GM21367 (cell line): Measurements from ENCODE around the gene HADH.
"Not testable (repeated sequence)": the region's sequence is repeated elsewhere in the genome, so short reads cannot be mapped to it uniquely, and the experiment has no call there.

ENCODE experiments used
- ATAC-seq: cut with Tn5 transposase; IDR thresholded peaks from one replicate; pipeline ENCODE4 v1.9.1; 2021; ENCODE audit not compliant: unreplicated experiment

The HADH gene

DNA sequence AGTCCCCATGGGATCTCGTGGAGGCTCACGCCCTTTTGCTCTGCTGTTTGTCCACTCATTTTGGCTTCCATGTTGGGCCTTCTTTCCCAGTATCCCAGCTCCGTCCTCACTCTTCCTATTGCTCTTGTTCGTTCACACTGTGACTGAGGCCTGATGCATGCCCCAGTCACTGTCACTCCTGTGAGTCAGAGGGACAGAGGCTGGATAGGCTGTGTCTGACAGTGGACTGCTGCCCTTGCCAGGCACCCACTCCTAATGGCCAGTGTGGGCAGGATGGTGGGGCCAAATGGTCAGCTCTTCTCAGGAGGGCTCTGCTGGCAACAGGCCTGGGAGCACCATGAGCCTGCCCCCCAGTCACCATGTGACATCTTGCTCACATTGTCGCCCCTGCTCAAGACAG is 40.0 kb downstream of the HADH start:
- no peak for ATAC-seq

DNA sequence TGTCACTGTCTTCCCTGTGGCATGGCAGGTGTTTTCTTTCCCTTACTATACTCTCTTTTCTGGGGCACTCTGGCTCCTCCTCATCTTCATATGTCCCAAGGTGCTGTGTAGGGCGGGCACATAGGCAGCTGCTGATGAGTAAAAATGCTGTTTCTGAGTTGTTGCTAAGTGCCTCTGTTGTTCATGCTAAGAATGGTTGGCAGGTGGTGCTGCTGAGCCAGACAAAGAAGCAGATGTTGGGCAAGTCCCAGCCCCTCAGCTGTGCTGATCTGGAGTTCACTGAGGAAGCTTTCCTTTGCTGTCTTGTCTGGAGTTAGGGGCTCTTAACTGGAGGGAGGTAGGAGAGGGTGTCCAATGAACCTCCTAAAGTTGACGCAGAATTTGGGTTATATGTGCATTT is 40.6 kb downstream of the HADH start:
- peak; percentile 87 for ATAC-seq

DNA sequence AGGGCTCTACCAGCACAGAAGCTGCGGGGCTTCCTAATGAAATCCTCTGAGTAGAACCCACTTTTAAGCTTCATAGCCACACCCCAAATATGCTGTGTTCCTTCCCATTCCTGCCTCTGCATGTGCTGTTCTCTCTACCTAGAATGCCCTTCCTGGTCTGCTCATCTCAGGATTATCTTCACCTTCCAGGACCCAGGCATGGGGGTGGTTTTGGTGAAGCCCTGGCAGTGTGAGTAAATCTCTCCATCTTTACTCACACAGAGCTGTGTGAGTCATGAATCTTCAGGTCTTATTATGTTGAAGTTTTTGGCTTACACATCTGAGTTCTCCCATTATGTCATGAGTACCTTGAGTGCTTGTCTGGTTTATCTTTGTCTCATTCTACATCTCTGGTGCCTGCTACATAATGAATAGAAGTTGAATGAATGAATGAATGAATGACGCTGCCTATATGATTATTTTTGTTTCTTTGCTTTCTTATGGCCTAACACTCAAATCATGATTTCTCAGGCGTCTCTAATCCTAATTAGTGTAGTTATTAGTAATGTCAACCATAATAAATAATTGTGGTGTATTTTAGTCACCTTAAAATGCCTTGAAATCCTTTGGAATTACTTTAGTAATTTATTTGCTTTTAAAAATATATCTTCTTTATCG is 41.9 kb downstream of the HADH start:
- no peak for ATAC-seq

DNA sequence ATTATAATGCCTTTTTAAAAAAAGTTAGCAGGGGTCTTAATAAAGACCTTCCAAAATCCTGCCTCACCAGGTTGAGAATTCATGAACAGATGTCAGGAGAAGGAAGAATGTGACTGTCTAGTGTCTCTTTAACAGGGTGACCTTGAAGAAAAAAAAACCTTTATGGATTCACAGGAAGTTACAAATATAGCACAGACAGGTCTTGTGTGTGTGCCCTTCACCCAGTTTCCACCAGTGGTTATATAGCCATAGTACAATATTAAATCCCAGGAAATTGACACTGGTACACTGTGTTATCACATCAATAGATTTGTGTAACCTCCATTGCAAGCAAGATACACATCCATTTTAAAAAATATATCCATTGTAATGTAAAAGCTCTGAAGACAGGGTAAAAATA is 43.7 kb downstream of the HADH start:
- no peak for ATAC-seq

DNA sequence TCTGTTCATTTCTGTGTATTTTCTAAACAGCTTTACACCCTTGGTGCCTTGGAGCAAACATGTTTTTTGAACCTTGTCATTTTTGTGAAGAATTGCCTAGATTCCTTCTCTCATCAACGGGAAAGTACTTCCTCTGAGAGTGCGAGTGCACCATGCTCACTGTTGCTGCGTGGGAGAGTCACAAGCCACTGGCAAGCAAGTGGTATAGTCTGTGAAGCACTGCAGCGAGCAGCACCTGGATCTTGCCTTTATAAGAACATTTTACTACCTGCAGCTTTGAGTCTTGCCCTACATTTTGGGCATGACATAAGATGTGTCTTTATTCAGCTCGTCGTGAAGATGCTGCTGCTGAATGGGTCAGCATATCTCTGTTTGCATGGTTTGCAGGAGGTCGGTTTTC is 44.9 kb downstream of the HADH start:
- ATAC-seq: no peak

DNA sequence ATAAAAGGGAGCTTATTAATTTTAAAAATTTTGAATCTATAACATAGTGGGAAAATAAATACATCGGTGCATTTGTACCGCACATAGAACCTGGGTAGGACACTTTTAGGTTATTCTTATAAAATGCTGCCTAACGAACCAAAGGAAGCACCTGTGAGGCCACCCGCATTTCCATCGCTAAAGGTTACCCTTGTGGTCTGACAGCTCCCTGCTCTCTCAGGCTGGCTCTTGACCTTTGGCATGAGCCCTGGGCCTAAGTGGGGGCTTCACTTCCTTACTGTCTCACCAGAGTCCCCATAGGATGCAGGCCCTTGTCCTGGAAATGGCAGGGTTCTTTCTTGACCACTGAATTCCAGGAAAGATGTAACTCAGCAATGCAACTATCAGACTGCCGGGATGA is 46.0 kb downstream of the HADH start:
- ATAC-seq: no peak

DNA sequence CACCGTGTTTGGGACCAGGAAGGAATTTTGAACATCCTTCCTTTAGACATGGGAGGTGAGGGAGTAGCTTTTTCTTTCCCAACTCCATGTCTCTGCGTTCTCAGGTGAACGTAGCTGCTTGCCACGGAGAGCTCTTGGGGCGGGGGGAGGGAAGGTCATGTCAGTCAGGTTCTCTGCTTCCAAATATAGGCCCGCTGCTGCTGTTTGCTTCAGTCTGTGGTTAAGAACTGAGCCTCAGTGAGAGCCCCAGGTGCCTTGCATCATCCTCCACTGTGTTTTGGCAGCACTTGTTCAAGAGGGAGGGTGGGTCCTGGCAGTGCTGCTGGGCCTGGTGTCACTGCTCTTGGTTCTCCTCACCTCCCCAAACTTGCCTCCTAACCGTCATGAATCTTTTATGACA is 46.5 kb downstream of the HADH start:
- peak; percentile 96 for ATAC-seq

DNA sequence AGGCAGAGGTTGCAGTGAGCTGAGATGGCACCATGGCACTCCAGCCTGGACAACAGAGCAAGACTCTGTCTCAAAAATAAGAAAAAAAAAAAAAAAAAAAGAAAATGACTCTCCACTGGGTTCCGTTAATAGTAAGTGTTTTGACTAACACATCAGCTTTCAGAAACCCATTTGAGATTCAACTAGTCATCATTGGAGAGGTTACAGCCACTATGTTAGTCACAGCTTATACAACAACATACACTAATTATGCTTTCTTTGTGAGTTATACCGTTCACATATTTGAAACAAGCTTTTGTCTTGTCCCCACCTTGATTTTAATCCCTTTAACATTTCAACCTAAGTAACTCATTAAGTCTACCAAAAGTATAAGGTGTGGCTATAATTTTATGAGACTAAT is 48.2 kb downstream of the HADH start:
- ATAC-seq: no peak

DNA sequence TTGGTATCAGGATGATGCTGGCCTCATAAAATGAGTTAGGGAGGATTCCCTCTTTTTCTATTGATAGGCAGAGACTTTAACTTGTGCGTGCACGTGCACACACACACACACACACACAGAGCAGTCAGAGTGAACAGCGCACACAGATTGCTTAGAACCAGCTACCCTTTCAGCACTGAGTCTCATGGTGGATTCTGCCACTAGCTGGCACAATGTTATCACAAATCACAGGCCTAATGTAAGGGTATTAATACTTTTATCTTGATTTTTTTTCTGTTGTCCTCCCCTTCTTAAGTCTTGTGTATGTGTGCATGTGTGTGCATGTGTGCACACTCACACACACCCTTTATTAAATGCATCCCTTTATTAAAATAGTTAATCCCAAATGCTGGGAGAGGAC is 53.2 kb downstream of the HADH start:
- no peak for ATAC-seq

DNA sequence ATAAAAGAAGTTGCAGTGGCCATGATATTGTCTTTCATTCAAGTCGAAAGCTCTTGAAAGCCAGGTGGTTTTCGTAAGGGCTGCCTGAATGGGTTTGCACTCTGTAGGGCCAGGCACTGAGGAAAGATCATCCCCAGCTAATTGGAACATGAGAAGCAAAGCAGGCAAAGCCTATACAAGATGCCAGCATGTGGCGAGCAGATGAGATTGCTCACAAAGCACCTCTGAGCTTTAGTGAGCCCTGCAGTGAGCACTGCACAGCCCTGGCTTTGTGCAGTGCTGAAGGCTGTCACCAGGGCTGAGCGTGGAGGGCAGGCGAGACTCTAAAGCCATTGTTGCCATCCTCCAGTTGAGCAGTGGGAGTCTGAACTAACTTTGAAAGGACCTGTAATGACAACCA is 53.8 kb downstream of the HADH start:
- no peak for ATAC-seq

DNA sequence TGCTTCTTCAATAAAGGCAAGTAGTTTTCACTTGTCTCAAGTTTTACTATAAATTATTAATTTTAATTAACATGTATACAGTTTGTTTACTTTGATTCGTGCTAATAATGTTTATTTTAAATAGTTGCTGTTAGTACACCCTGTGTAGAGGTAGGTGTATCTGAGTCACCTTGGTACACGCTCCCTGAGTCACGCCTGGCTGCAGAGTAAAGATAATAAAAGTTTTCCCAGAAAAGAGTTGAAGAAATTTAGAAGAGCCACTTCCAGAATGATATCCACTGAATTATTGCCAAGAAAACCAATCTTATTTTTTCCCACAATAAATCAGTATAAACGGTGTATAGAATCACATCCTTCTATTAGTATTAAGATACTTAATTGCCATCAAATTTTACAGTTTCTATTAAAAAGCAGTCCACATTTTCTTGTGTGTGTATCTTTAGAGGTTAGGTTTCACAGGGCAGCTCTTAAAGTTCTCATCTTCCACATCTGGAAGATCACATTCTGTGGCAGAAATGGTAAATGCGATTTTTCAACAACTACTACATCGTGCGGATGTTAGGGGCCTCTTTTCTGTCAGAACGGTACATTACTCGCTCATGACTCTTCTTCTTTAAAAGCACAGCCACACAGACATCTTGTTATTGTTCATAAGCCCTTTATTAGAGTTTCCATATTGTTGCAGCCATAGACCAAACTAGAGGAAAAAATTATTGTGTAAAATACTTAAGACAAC is 55.4 kb downstream of the HADH start:
- ATAC-seq: no peak

DNA sequence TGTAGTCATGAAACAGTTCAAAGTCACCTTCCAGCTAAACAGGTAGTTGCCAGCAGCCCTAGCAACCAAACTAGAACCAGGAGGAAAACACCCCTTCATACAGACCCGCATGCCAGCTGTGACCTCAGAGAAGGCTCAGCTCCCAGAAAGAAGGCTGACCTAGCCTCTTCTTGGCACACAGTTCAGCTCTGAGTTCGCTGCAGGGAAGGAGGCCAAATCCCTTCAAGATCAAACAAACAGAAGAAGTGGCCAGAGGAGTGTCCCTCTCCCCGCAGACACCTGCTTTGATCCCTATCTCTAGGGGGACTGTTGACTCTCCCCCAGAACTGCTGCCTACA is 56.0 kb downstream of the HADH start:
- ATAC-seq: no peak

DNA sequence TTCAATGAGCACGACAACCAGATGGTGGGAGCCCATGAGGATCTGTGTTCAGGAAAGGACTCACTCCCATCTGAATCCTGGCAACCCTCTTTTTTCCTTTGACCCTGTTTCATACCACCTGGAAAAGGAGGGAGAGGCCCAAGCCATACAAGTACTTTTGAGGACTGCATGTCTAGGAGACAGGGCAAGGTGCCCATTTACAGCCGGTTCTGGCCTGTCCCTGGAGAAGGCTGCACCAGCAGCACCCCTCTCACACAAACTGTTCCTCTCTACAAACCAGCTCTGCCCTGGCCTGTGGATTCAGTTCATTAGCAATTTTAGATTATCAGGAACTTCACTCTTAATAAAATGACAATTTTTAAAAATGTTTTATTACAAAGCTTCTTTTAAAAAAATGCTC is 57.5 kb downstream of the HADH start:
- no peak for ATAC-seq

DNA sequence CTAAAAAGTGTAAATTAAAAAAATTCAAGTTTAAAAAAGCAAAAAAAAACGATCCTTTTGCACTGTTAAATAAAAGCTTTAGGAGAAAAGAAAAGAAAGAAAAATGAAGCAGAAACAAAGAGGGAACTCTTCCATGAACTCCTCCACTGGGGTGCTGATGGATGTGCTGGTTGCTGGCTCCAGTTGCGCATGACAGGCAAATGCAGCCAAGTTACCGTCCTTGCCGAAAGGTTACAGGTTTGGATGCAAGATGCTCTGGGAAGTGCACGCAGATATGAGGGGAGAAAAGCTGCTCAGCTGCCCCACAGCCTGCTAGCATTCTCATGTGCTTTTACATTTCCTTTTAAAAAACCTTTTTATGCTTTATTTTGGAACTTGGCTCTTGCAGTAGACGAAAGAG is 58.5 kb downstream of the HADH start:
- no peak for ATAC-seq

DNA sequence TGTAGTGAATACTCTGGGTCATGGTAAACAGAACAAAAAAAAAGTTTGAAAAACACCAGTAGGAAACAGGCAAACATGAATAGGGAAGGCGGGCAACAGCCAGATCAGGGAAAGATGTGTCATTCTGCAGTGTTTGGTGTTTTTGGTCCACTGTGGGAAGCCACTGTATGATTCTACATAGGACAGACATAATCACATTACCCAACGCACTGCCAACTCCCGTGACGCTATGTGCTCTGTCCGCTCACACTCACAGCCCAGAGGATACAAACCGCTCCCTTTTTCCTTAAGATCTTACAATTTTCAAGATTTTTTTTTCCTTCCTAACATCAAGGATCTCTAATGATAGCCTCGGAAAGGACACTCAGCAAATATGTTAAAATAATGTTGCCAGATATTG is 59.3 kb downstream of the HADH start:
- ATAC-seq: no peak

DNA sequence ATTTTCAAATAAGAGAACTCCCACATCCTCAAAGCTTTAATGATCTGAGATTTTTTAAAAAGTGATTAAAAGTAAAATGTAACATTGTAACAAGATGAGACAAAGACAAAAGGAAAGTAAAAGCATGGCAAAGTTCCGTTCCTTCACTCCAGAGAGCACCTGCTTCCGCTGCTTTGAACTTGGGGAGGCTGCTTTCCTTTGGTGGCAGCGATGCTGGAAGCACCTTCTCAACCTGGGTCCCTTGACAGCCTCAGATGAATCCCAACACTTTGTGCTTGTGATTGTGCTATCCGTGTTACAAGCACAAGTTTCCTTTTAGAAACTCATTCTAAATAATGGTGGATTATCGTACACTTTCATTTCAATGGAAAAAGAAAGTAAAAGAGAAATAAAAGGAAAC is 59.7 kb downstream of the HADH start:
- no peak for ATAC-seq

DNA sequence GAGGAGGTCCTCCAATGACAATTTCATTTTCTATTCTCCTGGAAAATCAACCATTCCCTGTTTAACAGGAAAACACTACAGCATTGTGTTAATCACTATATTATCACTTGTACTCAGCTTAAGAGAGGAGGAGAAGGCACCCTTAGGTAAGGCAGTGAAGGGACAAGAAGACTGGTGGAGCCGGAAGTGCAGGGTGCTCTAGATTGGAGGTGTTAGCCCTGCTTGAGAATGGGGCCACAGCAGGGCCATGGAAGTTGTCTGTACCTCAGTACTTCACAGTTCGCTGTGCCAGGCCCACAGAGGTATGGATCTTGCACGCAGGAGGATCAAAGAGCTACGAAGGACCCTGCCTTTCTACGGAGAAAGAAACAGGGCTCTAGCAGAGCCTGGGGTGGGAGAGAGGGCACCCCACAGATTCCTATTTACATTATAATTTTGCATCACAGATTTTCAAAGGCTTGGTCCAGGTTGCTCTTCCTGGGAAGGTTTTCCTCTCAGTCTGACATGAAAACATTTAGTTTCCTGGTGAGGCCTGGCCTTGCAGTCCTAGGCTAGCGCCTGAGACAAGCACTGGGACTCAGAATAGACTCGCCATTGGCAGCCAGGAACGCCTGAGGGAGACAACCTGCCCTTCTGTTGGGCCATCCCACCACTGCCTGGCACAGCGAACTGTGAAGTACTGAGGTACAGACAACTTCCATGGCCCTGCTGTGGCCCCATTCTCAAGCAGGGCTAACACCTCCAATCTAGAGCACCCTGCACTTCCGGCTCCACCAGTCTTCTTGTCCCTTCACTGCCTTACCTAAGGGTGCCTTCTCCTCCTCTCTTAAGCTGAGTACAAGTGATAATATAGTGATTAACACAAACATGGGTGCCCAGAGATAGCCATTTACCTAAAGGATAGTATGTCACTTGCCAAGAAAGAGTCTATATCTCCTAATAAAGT is 60.8 kb downstream of the HADH start:
- not testable (repeated sequence) for ATAC-seq

DNA sequence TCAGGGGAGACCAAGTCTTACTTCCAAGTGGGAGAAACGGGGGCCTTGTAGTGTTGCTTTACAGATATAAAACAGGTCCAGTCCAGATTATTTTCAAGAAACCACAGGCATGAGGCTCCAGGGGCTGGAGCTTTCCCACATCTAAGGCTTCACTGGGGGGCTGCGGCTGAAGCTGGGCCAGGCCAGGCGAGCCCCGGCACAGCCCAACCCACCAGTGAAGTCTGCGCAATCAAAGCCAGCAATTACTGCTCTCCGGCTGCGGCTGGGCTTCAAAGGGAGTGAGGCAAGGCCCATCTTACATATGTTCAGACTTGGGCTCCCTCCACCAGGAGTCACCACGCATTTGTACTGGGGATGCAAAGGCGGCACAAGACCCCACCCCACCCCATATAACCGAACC is 61.7 kb downstream of the HADH start:
- ATAC-seq: no peak

DNA sequence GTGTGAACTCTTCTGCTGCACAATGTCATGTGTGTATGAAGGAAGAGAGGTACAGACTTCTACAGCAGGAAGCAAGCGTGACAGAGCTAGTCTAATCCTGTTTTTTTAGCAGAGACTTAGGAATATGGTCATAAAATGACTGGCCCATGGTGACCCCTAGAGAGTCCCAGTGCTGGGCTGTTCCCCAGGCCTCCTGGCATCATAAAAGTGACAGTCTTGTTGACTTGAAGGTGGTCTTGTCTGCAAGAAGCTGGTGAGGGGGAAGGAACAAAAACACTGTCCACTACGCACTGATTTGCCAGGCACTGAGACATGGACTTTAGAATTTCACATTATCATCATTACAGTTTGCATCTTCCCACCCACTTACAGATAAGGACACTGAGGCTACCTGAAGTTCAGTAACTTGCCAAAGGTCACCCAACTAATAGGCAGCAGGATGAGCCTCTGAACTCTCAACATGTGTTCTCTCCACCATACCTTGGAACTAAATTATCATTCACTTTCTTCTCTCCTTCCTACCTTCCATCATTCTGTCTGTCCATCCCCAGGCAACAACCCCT is 63.0 kb downstream of the HADH start:
- no peak for ATAC-seq

DNA sequence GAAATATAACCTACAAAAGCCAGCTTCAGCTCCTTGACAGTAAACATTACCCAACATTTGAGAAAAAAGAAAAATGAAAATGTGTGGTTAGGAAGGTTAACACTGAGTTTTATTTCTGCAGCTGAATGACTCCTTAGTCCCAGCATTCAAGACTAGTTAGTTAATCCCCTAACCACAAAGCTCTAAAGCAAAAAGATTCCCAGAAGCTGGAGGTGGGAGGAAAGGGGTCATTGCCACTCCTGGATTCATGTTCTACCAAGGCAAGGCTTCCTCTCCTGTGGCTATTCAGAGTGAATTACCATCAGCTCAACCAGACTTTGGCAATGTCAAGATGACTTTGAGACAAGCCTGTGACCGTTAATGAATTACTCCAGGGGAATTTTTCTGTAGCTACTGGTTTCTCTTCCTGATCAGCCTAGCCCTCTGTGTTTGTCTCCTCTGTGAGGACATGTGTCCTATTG is 63.6 kb downstream of the HADH start:
- peak; percentile 66 for ATAC-seq

DNA sequence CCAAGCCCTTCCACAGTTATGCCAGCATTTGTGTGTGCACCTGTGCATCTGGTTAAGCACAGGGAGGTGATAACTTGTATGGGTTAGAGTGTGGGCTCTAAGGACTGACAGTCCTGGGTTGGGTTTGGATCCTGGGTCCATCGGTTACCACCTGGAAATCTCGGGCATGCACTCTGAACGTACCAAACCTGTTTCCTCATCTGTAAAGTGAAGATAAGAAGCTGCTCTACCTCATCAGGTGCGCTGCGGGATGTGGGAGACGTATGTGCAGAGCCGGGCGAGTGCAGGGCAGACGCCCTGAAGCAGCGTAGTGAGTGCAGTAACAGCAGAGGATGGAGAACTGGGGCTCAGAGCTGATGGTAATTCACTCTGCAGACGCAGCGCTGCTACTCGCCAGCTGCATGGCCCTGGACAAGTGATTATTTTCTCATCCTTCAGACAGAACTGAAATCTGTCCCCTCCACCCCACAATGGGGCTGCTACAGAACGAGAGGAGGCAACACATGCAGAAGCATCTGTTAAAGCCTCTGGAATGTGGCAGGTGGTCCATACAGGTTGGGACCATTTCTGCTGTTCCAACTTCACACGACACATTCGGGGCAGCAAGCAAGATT is 64.4 kb downstream of the HADH start:
- no peak for ATAC-seq
